Keratinocyte (primary cell): Measurements from ENCODE around the gene SPOCK1. TPM values are rescaled to one million over a fixed set of nuclear protein-coding genes. Genes with fewer than 3 reads are reported as not detected.

ENCODE experiments used
- DNase-seq: peaks from one replicate; pipeline ENCODE4 v3.0.0-alpha.2; 2011; ENCODE audit warnings: low read depth, missing footprints, low spot score
- FAIRE-seq: peaks from 2 replicates; lab custom pipeline; 2011; peaks lifted over from hg19 to GRCh38; lab: Jason Lieb, UNC
- H2AFZ ChIP-seq: 2 replicates; pipeline ENCODE4 v1.6.0; 2012; ENCODE audit warnings: low read length, control low read depth, inconsistent platforms; ENCODE audit not compliant: control insufficient read depth
- H3K27ac ChIP-seq: 2 replicates; pipeline ENCODE4 v1.5.1; 2011; ENCODE audit warnings: low read length; ENCODE audit not compliant: control insufficient read depth, insufficient read depth
- H3K27me3 ChIP-seq: 3 replicates; pipeline ENCODE4 v1.6.0; 2011; ENCODE audit warnings: low read length; ENCODE audit not compliant: control insufficient read depth, insufficient read depth; ENCODE audit errors: extremely low read depth
- H3K36me3 ChIP-seq, 2 experiments: 2 replicates in 1 of 2; 3 replicates in 1 of 2; pipeline ENCODE4 v1.5.1; 2011; ENCODE audit warnings: low read length in 2 of 2, mild to moderate bottlenecking in 1 of 2; ENCODE audit not compliant: control insufficient read depth in 2 of 2, insufficient read depth in 2 of 2; ENCODE audit errors: extremely low read depth in 1 of 2
- H3K4me1 ChIP-seq: 3 replicates; pipeline ENCODE4 v1.5.1; 2011; ENCODE audit warnings: low read length; ENCODE audit not compliant: control insufficient read depth, insufficient read depth; ENCODE audit errors: extremely low read depth
- H3K4me2 ChIP-seq: 3 replicates; pipeline ENCODE4 v1.6.0; 2011; ENCODE audit warnings: low read depth, low read length; ENCODE audit not compliant: control insufficient read depth, insufficient read depth; ENCODE audit errors: extremely low read depth
- H3K4me3 ChIP-seq, 3 experiments: fragments of 200-600 bp in 1 of 3; sonication (generic) in 1 of 3; 2 replicates in 2 of 3; 3 replicates in 1 of 3; pipeline ENCODE4 v1.5.1; 2011 to 2016; ENCODE audit warnings: low read length in 3 of 3, mild to moderate bottlenecking in 3 of 3, control low read depth in 2 of 3, inconsistent platforms in 1 of 3, low read depth in 1 of 3, mixed read lengths in 1 of 3, mixed run types in 1 of 3, moderate library complexity in 1 of 3; ENCODE audit not compliant: control insufficient read depth in 2 of 3, insufficient read depth in 2 of 3; ENCODE audit errors: extremely low read depth in 1 of 3
- H3K79me2 ChIP-seq: 2 replicates; pipeline ENCODE4 v1.6.0; 2012; ENCODE audit warnings: low read length; ENCODE audit not compliant: control insufficient read depth, insufficient read depth
- H3K9ac ChIP-seq: 3 replicates; pipeline ENCODE4 v1.6.0; 2011; ENCODE audit warnings: low read length; ENCODE audit not compliant: control insufficient read depth, insufficient read depth; ENCODE audit errors: extremely low read depth
- H3K9me1 ChIP-seq: 3 replicates; pipeline ENCODE4 v1.6.0; 2011; ENCODE audit warnings: low read length; ENCODE audit not compliant: control insufficient read depth, insufficient read depth; ENCODE audit errors: extremely low read depth
- H3K9me3 ChIP-seq: 2 replicates; pipeline ENCODE4 v1.5.1; 2012; ENCODE audit warnings: low read depth, low read length; ENCODE audit not compliant: control insufficient read depth
- H4K20me1 ChIP-seq: 3 replicates; pipeline ENCODE4 v1.6.0; 2011; ENCODE audit warnings: low read length; ENCODE audit not compliant: control insufficient read depth, insufficient read depth; ENCODE audit errors: extremely low read depth
- EZH2 ChIP-seq: IDR thresholded peaks from one replicate; pipeline ENCODE4 v1.6.1; 2012; ENCODE audit warnings: inconsistent platforms, mild to moderate bottlenecking, low read length, moderate library complexity
- dilution Hi-C: fragments of 300-500 bp; cut with MboI; formaldehyde crosslinking; loops from one replicate; pipeline ENCODE4 v1.7.0; 2020; ENCODE audit warnings: low sequenced_read_pairs; ENCODE audit not compliant: extremely low pct_ligation_motif_present
- polyA plus RNA-seq, 5 experiments: library from polyadenylated mRNA; depleted of rRNA in 3 of 5; stranded (reverse) in 3 of 5; stranded (forward) in 1 of 5; unstranded in 1 of 5; fragments of >200 nt; gene quantifications; 1 replicate in 1 of 5; 2 replicates in 3 of 5; 3 replicates in 1 of 5; pipeline versions ENCODE4 v1.2.1 to v1.2.3, GENCODE V29; 2011 to 2012; ENCODE audit warnings: missing spikeins in 2 of 5, low read depth in 1 of 5, low replicate concordance in 1 of 5
- TF ChIP-seq, protein P1 (sequence below), 3 experiments: IDR thresholded peaks in 1 of 3; conservative IDR thresholded peaks in 1 of 3; optimal IDR thresholded peaks in 1 of 3; 2 replicates in 2 of 3; 3 replicates in 1 of 3; pipeline versions ENCODE3 to v1.5.1; 2011; ENCODE audit warnings: low read length in 3 of 3, mild to moderate bottlenecking in 3 of 3, moderate library complexity in 2 of 3, control low read depth in 1 of 3, inconsistent platforms in 1 of 3; ENCODE audit not compliant: insufficient read depth in 2 of 3; ENCODE audit errors: extremely low read depth in 1 of 3

SPOCK1 gene
- polyA plus RNA-seq, 1 donor (not counting 4 experiments of a cell fraction or from before 2014, with no cell fraction given): 5.5 TPM

DNA sequence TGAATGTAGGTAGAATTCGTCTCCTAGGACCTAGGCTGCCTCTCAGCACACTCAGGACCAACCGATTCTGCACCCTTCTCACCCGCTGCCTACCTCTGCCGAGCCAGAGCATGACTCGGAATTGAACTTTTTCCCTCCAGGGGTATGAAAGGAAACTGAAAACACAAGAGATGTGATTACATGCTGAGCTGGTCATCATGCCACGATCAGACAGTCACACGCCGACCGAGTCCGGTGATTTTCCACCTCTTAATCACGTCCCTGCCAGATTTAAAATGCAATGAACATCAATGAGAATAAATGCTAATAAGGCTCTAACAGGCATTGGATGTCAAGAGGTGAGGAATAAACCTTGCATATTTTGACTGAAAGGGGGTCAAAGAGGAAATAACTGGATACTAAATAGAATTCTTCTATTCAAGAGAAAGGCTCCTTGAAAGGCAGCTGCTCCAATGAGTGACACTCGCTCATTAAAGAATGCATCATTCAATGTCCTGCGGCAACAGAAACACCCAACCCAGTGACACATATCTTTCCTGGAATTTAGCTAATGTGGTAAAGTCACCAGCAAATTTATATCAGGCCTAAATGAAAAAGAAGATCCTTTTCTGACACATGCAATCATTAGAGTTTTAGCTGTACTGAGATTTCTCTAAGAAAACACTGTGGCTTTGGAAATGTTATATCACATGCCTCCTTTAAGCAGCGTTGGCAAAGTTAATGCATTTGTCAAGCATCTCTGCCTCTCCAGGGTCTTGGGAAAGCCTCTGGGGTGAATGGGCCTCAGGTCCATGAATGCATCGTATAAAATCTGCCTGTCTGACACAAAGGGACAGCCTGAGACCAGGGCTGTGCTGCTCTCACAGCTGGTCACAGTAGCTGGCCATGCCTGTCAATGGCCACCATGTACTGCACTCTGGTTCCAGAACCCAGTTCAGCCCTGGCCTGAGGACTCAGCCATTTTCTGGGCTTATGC lies 128.7 kb downstream of the SPOCK1 start:
- Histone ChIP-seq H3K27ac (no peak overlapping the region), H3K36me3 (no peaks in the 10 kb centered on the region), H3K79me2 (no peaks in the 10 kb centered on the region), H3K9me3 (no peaks in the 10 kb centered on the region), H2AFZ (no peak overlapping the region), H3K4me3 (no peak overlapping the region), H3K9ac (no peak overlapping the region), H4K20me1 (no peaks in the 10 kb centered on the region), H3K4me2 (peak overlapping the region; percentile 7), H3K27me3 (no peaks in the 10 kb centered on the region), H3K4me1 (peaks cover 5% of the 10 kb centered on the region), H3K9me1 (no peaks in the 10 kb centered on the region)
- FAIRE-seq (peak; percentile 13), DNase-seq (no peak)
- dilution Hi-C loops: no loop called here
- no peak for TF ChIP-seq EZH2
- TF ChIP-seq, protein P1, sequence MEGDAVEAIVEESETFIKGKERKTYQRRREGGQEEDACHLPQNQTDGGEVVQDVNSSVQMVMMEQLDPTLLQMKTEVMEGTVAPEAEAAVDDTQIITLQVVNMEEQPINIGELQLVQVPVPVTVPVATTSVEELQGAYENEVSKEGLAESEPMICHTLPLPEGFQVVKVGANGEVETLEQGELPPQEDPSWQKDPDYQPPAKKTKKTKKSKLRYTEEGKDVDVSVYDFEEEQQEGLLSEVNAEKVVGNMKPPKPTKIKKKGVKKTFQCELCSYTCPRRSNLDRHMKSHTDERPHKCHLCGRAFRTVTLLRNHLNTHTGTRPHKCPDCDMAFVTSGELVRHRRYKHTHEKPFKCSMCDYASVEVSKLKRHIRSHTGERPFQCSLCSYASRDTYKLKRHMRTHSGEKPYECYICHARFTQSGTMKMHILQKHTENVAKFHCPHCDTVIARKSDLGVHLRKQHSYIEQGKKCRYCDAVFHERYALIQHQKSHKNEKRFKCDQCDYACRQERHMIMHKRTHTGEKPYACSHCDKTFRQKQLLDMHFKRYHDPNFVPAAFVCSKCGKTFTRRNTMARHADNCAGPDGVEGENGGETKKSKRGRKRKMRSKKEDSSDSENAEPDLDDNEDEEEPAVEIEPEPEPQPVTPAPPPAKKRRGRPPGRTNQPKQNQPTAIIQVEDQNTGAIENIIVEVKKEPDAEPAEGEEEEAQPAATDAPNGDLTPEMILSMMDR (optimal IDR thresholded peaks at IDR 0.05 in 1 of 3, IDR thresholded peaks at IDR 0.05 in 1 of 3, conservative IDR thresholded peaks at IDR 0.05 in 1 of 3; ENCODE audit: extremely low read depth in 1 of 3, insufficient read depth in 2 of 3, low read length in 3 of 3): no peak

DNA sequence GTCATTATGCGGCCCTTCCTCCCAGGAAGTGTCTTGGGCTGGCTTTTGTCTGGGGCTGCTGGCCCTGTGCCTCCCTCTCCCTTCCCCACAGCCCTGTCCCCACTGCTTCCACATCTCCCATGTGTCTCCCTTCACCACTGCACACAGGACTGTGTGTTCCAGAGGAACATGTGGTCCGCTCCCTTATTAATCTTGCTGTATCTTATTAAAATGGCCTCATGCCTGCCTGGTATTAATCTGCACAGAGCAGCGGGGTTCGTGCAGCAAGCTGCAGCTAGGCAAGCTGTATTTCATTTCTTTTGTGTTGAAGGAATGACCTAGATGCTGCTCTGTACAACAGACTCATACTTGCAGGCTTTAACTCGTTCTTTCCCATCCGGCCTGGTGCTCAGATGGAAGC lies 130.5 kb downstream of the SPOCK1 start:
- Histone ChIP-seq H3K79me2 (no peaks in the 10 kb centered on the region), H3K9ac (no peak overlapping the region)

More for the DNA sequence above, 130.5 kb downstream of the SPOCK1 start:
- no peaks in the 10 kb centered on the region for H3K36me3 ChIP-seq
- dilution Hi-C loops: no loop called here
- H3K27ac ChIP-seq: no peak overlapping the region
- H3K9me3 ChIP-seq: no peaks in the 10 kb centered on the region
- H2AFZ ChIP-seq: no peak overlapping the region
- no peak overlapping the region for H3K4me2 ChIP-seq
- FAIRE-seq: no peak
- no peak for TF ChIP-seq EZH2
- TF ChIP-seq, protein P1 (optimal IDR thresholded peaks at IDR 0.05 in 1 of 3, IDR thresholded peaks at IDR 0.05 in 1 of 3, conservative IDR thresholded peaks at IDR 0.05 in 1 of 3; ENCODE audit: extremely low read depth in 1 of 3, insufficient read depth in 2 of 3, low read length in 3 of 3): no peak
- no peak for DNase-seq
- peaks cover 5% of the 10 kb centered on the region for H3K4me1 ChIP-seq
- H3K9me1 ChIP-seq: no peaks in the 10 kb centered on the region
- H4K20me1 ChIP-seq: no peaks in the 10 kb centered on the region
- H3K4me3 ChIP-seq: no peak overlapping the region
- no peaks in the 10 kb centered on the region for H3K27me3 ChIP-seq
